Smooth muscle cell of the brain vasculature (primary cell): ENCODE measurements around the gene ZFTA.
"Not testable (repeated sequence)": the region's sequence is repeated elsewhere in the genome, so short reads cannot be mapped to it uniquely, and the experiment has no call there.

ENCODE experiments used
- DNase-seq: peaks from one replicate; pipeline ENCODE4 v3.0.0-alpha.2; 2012; ENCODE audit warnings: low read depth, low spot score

Gene ZFTA

GRCh38 chr11:63768237-63769041 lies at the start of gene ZFTA:
Gene ZFTA, minus strand, starts transcription at chr11:63768775. Its CDS starts 153 bp downstream, at chr11:63768622.
- no peak for DNase-seq

GRCh38 chr11:63817758-63818498 lies 49.4 kb upstream of the ZFTA start:
- no peak for DNase-seq

DNA sequence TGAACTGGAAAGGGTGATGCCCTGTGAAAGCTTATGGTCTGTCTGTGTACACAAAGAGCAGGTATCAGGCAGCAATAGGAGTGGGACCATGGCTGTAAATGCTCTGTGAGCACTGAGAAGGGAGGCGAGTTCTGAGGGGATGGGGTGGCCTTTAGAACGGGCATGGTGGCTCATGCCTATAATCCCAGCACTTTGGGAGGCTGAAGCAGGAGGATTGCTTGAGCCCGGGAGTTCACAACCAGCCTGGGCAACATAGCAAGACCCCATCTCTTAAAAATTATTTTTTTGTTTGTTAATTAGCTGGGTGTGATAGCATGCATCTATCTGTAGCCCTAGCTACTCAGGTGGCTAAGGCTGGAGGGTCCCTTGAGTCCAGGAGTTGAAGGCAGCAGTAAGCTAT lies 48.2 kb upstream of the ZFTA start:
- no peak for DNase-seq

DNA sequence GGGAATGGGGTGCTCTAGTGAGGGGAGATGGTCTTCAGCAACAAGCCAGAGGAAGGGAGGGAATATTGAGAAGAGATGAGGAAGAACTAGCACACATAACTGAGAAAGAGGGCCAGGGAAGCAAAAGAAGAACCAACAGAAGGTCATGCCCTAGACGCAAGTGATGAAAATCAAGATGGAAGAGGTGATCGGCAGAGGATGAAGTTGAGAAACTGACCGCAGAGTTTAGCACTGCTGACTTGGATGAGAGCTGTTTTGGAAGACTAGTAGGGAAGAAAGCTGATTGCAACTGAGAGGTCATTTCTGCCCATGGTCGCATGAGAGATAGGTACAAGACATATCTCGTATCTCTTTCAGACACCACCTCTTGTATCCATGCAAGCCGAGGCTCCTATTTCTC lies 47.6 kb upstream of the ZFTA start:
- DNase-seq = no peak

GRCh38 chr11:63814383-63814736 lies 45.8 kb upstream of the ZFTA start:
- no peak for DNase-seq

DNA sequence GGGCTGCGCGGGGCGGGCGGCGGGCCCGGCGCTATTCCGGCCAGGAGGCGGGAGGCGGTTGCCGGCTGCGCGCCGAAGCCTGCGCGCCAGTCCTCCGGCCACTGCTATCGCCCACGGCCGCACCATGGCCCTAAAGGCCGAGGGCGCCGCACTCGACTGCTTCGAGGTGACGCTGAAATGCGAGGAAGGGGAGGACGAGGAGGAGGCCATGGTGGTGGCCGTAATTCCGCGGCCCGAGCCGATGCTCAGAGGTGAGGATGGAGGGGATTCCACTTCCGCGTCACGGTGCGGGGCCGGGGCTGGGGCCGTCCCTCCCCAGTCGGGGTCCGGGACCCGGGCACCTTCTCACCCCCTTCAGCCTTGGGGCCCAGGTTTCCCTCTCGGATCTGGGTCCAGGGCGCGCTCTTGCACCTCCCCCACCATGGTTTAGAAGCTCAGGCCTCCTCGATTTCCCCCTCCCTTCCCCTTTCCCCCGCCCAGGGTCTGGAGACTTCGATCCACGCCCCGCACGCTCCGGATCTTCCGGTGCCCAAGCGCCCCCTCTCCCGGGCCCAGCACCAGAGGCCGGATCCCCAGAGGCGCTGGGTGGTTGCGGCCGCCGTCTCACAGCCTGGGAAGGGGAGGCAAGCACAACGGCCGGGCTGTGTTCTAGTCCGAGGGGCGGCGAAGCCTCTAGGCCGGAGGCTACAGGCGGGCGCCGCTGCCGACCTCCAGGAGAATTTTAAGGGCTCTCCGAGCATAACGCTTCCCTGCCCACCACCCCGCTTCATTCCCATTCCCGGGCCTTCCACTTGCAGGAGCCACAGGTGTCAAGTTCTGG lies 45.2 kb upstream of the ZFTA start:
- DNase-seq = no peak

DNA sequence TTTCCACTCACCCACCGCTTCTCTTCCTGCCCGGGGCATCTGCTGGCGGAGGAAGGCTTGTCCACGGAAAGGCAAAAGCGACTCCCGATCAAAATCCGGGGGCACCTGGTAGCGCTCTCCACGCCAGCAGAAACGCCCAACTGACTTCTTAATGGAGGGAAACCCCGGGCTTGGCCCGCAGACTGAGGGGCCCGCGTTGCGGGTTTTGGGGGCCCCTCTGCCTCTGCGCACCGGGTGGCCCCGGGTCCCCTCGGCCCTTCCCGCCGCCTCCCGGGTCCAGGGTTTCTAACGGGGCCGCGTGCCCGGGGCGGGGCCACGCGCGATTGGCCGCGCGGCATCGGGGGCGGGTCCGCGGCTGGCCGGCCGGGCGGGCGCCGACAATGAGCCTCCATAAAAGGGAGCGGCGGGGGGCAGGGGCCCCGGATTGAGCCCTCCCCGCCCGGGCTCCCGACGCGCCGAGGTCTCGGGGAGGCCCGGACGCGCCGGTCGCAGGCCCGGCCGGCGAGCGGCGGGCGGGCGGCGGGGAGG lies 44.5 kb upstream of the ZFTA start, which contains the start of gene SPINDOC:
Gene SPINDOC (plus strand): TSS at position 422 of the 528 bp plus-strand sequence. CDS start 231 bp downstream, outside the sequence.
- DNase-seq = no peak

GRCh38 chr11:63811522-63811921 lies 42.9 kb upstream of the ZFTA start:
- DNase-seq = no peak

DNA sequence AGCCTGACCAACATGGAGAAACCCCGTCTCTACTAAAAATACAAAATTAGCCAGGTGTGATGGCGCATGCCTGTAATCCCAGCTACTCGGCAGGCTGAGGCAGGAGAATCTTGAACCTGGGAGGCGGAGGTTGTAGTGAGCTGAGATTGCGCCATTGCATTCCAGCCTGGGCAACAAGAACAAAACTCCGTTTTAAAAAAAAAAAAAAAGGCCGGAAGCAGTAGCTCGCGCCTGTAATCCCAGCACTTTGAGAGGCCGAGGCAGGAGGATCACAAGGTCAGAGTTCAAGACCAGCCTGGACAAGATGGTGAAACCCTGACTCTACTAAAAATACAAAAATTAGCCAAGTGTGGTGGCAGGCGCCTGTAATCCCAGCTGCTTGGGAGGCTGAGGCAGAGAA lies 41.8 kb upstream of the ZFTA start:
- not testable (repeated sequence) for DNase-seq

- DNase-seq = no peak
Observed at GRCh38 chr11:63805844-63806415, 37.4 kb upstream of the ZFTA start.

GRCh38 chr11:63804259-63804658 lies 35.7 kb upstream of the ZFTA start:
- no peak for DNase-seq

- DNase-seq = no peak
Observed at GRCh38 chr11:63802637-63803414, 34.3 kb upstream of the ZFTA start.

DNA sequence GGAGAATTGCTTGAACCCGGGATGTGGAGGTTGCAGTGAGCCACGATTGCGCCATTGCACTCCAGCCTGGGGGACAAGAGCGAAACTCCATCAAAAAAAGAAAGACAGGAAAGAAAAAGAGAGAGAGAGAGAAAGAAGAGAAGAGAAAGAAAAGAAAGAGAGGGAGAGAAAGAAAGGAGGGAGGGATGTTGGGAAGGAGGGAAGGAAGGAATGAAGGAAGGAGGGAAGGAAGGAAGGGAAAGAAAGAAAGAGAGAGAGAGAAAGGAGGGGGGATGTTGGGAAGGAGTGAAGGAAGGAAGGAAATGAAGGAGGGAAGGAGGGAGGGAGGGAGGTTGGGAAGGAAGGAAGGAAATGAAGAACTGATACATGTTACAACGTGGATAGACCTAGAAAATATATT lies 32.3 kb upstream of the ZFTA start:
- no peak for DNase-seq

DNA sequence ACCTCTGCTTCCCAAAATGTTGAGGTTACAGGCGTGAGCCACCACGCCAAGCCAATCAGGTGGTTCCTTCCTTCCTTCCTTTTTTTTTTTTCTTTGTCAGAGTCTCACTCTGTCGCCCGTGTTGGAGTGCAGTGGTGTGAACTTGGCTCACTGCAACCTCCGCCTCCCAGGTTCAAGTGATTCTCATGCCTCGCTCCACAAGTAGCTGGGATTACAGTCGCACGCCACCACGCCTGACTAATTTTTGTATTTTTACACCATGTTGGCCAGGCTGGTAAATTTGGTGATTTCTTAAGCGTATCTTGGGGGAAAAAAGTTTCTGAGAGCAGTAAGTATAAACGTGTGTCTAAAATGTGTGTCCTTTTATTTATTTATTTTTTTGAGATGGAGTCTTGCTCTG lies 26.5 kb upstream of the ZFTA start:
- no peak for DNase-seq

- DNase-seq = no peak
Observed at GRCh38 chr11:63793161-63793560, 24.6 kb upstream of the ZFTA start.

DNA sequence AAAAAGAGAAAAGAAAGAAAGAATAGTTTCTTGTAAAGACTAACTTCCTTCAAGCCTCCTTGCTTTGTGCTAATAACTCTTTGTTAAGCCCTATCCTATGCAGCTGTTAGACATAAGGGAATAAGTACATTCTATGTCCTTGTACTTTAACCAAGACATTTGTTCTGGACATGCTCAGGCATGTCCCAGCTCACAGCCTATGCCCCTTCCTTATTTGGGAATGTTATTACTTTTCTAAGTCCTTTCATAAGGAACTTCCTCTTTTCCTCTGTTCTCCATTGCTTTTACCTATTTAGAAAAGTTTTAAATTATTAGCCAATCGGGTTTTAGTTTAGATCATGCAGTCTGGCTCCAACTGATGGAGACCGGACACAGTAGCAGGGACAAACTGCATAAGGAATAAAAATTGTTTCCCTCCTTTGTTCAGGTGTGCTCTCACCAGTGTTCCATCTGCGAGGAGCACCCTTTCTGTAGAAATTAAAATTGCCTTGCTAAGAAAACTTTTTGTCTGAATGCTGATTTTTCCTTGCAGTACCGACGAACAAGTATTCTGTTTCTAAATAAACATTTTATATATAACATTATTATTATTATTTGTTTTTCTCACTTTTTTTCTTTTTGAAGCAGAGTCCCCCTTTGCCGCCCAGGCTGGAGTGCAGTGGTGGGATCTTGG lies 23.1 kb upstream of the ZFTA start:
- no peak for DNase-seq

- no peak for DNase-seq
Observed at GRCh38 chr11:63785823-63786222, 17.2 kb upstream of the ZFTA start.

DNA sequence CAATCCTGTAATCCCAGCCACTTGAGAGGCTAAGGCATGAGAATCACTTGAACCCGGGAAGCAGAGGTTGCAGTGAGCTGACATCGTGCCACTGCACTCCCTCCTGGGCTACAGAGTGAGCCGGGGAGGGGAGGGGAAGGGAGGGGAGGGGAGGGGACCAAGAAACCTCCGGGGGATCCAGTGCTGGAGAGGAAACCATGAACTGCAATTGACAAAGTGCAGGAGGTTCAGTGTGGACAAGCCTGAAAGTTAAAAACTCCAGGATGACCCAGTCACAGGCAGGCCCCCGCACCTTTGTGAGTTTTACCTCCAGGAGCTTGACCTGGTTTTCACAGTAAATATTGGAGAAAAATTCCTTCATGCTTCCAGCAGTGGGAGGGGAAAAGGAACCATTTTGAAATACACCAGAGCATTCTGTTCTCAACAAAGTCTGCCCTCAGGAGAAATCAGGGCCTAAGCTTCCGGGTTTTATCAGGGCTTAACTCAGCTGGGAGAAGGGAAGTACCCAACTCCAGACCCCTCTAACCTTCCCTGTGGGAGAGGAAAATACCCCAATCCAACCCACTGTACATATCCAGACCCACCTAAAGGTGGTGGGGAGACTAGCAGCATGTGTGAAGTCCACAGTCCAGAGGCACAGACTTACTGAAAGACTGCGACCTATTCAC lies 15.5 kb upstream of the ZFTA start:
- DNase-seq = no peak

DNA sequence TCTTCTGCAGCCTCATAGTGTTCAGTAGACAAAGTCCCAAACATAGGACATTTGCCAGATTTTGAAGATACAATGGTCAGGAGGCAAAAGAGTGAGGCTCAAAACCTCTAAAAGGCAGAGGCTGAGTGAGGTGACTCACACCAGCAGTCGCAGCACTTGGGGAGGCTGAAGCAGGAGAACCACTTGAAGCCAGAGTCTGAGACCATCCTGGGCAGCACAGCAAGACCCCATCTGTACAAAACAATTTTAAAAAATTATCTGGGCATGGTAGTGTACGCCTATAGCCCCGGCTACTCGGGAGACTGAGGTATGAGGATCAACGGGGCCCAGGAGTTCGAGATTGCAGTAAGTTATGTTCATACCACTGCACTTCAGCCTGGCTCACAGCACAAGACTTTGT lies 14.2 kb upstream of the ZFTA start:
- no peak for DNase-seq

DNA sequence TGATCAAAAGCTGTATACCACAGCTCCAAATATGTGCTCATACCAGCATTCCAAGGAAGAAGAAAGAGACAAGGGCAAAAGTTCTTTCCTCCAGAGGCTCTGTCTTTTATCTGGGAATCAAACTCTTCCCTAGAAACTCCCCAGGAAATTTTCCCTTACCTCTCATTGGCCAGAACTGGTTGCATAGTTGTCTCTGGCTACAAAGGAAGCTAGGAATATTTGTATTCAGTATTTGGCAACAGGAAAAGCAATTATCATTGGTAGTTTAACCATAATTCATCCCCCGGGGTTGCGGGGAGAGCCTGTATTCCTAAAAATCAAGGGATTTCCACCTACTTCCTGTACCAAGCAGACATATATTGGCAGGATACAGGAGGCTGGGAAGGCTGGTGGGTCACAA lies 10.5 kb upstream of the ZFTA start:
- DNase-seq = no peak
